Stimulated activated CD4-positive, alpha-beta T cell treated with anti-CD3 and anti-CD28 coated beads, TNF-alpha, amount 100 ng/mL, for 48 hours (primary cell): ENCODE results near the gene TMED9.

Experiments
- DNase-seq, 3 donors: peaks; one replicate each; pipeline ENCODE4 v3.0.0-alpha.2; 2020; ENCODE audit warnings: low read depth in 3 of 3

The TMED9 gene

DNA sequence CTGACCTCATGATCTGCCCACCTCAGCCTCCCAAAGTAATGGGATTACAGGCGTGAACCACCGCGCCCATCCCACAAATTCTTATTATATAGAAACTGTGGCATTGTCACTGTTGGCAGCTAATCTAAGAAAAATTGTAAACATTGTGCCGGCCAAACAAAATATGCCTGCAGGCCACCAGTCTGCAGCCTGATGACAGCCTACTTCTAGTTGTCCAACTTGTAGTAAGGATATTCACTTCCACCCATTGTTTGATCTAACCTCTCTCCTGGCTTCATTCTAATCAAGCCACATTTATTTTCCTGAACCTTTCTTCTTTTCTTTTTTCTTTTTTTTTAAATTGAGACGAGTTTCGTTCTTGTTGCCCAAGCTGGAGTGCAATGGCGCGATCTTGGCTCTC is 13.7 kb upstream of the TMED9 start:
- DNase-seq: no peak

DNA sequence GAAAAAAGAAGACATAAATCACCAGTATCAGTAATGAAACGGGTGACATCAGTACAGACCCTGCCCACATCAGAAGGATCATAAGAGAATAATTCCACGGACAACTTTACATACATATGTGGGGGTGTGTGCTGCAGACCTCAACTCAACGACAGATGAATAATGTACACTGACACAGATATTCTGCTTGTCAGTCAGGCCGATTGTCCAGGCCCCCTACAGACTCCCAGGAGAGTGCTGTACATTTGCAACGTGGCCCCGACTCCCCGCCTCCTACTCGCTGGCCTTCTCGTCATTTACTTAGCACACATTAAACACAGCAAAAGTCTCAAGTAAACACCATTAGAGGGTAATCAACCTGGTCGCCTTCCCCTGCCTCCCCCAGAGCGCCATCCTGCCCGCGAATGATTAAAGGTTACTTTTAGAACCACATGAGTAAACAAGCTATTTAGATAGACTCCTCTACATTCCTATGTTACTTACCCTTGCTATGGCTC is 3.5 kb upstream of the TMED9 start:
- no peak for DNase-seq

DNA sequence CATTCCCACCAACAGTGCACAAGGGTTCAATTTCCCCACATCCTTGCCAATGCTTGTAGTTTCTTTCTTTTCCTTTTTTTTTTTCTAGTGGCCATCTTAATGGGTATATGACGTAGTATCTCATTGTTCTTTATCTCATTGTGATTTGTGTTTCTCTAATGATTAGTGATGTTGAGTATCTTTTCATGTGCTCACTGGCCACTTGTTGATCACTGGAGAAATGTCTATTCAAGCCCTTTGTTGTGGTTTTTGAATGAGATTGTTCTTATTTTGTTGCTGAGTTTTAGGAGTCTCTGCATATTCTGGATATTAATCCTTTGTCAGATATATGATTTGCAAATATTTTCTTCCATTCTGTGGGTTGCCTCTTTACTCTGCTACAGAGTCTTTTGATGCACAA is 1.6 kb upstream of the TMED9 start:
- DNase-seq: no peak

DNA sequence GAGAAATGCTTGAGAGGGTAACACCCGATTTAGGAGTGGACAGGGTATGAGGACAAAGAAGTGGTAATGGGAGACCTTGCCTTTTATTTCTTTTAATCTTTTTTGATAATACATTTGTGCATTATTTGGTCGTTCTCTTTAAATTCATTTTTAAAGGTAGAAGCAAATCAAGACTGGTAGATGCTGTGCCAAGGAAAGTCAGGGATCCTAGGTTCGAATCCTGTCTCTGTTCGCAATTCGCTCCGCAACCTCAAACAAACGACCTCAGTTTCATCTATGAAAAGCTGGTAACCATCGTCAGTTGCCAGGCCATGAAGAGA is 353 bp upstream of the TMED9 start:
- DNase-seq: no peak

DNA sequence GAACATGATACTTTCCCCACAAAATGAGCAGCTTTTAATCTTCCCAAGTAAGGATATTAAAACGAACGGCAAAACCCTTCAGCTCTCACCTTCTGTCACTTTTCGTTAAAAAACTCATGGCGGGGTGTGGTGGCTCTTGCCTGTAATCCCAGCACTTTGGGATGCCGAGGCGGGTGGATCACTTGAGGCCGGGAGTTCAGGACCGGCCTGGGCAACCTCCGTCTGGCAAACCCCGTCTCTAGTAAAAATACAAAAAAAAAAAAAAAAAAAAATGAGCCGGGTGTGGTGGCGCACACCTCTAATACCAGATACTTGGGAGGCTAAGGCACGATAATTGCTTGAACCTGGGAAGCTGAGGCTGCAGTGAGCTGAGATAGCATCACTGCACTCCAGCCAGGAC is 902 bp downstream of the TMED9 start:
- no peak for DNase-seq

DNA sequence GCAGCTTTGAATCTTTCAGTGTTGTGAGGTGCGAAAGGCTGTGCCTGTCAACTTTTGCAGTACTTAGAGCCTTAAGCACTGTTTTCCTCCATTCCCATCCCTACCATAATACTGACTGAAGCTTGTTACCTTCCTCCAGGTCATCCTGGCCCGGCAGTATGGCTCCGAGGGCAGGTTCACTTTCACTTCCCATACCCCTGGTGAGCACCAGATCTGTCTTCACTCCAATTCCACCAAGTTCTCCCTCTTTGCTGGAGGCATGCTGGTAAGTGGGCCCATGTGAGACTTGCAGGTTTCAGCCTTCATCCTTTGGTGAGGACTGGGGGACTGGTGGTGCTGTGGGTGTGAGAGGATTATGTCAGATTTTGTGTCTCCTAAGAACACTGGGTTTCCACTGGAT is 1.5 kb downstream of the TMED9 start:
- DNase-seq: no peak

DNA sequence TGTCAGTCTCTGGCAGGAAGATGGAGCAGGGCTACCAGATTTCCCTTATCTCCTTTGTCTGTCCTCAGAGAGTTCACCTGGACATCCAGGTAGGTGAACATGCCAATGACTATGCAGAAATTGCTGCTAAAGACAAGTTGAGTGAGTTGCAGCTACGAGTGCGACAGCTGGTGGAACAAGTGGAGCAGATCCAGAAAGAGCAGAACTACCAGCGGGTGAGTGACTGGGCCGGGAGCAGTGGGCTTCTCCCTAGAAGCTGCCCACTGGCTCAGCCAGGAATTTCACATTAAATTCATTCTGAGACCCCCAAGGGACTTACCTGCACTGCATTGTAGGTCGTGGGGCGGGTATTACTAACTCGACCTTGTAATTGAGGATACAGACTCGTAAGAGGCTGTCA is 2.1 kb downstream of the TMED9 start:
- no peak for DNase-seq

DNA sequence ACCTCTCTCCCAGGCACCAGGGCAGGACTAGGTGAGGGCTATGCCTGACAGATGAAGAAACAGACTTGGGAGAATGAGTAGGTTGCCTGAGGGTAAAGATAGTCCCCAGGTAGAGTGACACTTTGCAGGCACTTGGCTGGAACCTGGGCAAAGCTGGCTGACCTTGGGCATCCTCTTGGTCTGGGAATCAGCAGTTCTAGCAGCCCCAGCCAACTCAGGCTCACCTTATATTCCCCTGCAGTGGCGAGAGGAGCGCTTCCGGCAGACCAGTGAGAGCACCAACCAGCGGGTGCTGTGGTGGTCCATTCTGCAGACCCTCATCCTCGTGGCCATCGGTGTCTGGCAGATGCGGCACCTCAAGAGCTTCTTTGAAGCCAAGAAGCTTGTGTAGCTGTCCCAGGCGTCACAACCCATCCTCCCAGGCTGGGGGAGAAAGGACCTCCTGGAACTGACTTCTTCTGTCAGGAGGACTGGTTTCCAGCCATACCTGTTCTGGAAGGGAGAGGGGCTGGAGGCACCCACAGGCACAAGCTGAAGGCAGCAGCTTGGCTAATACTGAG is 3.1 kb downstream of the TMED9 start:
- no peak for DNase-seq

DNA sequence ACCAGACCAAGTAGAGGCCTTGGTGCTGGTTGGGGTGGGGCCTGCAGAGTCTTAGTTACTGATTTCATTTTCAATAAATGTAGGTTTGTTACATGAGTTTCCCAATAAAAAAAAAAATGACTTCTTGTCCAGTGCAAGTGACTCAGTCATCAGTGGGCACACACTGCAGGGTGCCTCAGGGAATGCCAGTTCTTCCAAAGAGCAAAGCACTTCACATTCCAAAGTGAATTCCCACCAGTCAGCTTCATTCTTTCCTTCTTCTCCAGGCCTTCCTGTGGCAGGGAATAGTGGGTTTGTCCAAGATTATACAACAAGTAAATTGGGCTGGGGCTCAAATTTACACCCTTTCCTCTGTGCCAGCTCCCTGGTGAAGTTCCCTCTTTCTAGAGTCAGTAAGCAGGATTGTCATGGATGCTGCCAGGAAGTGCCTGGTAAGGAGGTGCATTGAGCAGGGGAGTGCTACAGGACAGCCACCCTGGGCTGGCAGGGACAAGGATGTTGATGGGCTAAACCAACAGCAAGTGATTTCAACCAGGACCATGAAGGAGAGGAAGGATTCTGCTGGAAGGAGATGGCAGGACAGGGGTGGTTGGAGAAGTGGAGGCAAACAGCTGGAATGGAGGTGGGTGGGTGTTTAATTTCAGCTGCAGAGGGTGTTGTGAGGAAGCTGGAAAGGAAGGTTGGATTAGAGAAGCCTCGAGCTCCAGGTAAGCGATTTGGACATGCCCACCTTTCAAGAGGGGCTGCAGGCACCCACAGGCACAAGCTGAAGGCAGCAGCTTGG is 4.2 kb downstream of the TMED9 start:
- no peak for DNase-seq

DNA sequence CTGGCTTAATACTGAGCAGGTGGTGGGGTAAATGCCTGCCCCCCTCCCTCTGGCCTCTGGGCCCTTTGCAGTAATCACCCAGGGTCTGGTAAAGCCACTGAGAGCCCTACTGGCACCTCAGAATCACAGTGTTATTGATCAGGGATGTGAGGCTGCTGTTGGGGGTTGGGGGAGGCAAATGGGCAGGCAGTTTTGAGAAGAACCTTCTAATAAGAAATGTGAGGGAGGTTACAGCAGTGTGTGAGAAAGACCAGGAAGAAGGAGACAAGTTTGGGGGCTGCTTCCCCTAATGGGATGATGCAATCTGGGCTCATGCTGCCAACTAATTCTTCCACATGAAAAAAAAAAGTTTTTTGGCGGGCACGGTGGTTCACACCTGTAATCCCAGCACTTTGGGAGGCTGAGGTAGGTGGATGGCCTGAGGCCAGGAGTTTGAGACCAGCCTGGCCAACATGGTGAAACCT is 4.8 kb downstream of the TMED9 start:
- no peak for DNase-seq

DNA sequence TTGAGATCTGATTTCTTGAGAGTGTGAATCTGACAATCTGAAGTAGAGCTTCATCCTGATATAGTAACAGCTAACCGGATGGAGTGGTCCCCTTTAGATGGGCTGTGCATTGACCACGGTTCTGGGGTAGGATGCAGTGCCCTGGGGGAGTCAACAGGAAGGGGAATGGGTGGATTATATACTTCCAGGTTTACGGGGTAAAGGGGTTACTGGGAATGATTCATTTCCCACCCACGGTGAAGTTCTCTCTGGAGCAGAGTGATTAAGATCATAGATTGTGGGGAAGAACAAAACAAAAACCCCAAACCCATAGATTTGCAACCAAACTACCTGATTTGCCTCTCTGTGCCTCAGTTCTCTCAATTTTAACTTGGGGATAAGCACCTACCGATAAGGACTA is 6.5 kb downstream of the TMED9 start:
- DNase-seq: no peak

DNA sequence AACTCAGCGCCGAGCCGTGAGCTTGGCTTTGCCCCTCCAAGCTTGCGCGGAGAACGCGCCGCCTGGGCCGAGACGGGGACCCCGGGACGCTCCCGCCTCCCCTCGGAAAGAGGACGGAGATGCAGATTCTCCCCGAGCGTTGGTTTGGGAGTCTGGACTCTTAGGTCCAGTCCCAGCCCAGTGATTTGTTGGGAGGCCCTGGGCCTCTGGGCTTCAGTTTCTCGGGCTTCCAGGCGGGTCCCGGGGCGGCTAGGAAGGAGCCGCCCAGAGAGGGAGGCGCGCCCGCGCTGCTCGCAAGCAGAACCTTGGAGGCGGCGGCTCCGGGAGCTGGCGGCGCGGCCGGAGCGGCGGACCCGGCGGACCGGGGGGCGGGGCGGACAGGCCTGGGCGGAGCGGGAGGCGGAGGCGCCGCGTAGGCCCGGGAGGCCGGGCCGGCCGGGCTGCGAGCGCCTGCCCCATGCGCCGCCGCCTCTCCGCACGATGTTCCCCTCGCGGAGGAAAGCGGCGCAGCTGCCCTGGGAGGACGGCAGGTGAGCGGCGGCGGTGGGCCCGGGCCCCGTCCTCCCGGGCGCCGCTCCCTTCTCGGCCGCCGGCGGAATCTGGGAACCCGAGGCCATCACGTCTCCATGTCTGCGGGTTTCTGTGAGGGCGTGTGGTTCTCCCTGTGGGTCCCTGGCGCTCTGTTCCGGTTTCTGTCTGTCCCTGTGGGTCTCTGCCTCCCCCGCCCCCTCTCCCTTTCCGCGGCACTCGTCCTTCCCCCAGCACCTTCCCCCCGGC is 7.9 kb downstream of the TMED9 start, which contains the start of gene B4GALT7:
B4GALT7 (plus strand) TSS at position 402 of the 777 bp plus-strand sequence; CDS start at position 481, 79 bp downstream.
- peak; percentile 75 to 86 (median 75) for DNase-seq

DNA sequence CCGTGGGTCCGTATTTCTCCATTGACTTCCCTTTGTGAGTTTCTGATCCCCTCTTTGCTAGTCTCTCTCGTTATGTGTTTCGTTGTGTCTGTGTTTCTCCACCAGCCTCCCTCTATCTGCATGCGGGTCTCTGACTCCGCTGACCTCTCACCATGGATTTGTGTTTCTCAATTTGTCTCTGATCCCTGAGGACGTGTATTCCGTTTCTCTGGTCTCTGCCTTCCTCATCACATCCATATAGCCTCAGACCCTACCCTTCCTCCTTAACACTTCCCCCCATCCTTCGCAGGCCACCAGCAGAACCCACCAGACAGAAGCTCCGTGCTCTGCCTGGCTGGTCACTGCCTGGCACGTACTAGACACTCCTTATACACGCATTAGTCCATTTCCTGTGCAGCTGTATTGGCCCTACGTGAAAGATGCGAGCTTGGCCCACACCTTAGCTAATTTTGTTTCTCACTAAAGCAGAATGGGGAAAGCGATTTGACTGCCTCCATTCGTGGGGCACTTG is 8.6 kb downstream of the TMED9 start:
- DNase-seq: no peak

DNA sequence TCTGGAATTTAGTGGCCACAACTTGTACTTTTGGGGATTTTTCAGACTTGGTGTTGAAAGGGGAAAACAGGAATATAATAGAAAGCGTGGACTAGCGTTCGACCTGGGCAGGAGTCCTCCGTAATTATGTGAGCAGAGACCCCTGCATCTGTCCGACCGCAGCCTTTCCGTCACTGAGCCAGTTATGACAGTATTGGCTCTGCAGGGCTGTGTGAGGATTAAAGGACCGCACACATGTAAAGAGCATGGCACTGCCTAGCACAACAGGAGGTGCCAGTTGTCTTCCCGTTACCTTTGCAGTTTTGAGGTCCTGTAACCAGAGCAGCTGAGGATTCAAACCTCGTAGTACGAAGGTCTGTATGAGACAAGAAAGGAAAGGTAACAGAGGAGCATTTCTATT is 9.1 kb downstream of the TMED9 start:
- DNase-seq: no peak

DNA sequence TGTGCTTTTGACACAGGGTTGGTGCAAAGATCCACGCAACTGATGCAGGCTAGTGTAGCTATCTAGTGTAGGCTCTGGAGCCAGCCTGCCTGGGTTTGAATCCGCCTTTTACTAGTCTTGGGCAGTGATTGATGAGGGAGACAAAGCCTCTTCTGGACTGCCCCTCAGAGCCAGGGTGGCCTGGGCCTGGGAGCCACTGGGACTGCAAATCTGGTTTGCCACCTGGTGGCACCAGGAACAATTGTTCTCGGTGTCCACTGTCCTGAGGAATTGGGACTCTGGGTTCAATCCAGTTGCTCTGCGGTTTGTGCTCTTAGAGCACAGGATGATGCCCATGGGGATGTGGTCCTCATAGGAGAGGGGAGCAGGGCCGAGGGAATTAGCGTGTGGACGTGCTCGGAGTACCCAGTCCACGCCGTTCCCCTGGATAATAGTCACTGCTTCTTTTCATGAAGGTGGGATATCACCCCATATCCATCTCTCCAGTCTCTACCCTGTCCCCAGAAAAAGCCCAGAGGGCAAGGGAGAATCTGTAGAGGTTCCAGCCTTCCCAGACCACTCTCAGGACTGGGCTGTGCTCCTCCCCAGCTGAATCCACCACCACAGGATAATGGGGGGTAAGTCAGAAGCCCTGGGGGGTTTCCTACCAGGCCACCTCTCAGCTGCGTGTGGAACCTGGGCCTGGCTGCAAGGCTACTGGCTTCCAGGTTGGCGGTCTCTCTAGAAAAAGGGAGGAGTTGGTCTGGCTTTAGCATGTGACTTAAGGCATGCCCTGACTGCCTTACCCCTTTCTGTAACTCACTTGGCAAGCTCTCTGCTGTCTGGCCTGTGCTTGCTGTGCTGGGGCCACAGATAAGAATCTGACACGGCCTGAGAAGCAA is 9.8 kb downstream of the TMED9 start:
- DNase-seq: no peak

DNA sequence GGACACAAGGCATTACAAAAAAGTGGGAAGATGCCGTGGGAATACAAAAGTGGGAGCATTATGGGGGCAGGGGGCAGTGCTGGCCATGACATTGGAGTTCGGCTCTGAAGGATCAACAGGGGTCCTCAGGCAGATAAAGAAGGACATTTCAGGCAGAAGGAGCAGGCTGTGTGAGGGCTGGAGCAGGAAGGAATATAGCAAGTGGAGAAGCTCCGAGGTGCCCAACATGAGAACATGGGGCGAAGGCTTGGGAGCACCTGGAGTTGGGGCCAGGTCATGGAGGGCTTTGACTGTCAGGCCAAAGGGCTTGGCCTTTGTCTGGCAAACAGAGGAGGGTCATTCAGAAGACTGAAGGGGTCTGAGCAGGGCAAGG is 10.4 kb downstream of the TMED9 start:
- DNase-seq: no peak

DNA sequence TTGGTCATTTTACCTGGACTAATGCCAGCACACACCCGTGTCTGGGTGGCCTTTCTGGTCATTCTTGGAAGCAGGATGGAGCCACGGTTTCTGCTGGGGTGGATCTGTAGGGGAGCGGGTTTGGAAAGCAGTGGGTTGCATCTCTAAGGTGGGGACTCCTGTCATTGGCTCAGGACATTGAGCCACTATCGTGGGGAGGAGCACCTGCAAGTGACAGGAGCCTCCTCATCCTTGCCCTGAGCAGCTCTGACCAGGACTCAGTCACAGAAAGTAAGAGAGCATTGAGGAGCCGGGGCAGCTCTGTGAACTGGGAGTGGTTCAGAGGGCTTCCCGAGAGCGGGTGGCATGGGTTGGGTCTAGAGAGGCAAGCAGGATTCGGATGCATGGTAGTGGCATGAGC is 11.6 kb downstream of the TMED9 start:
- no peak for DNase-seq

DNA sequence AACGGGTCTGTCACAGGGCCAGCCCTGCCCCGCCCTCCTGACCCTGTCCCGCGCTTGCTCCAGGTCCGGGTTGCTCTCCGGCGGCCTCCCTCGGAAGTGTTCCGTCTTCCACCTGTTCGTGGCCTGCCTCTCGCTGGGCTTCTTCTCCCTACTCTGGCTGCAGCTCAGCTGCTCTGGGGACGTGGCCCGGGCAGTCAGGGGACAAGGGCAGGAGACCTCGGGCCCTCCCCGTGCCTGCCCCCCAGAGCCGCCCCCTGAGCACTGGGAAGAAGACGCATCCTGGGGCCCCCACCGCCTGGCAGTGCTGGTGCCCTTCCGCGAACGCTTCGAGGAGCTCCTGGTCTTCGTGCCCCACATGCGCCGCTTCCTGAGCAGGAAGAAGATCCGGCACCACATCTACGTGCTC is 12.1 kb downstream of the TMED9 start:
- DNase-seq: no peak

DNA sequence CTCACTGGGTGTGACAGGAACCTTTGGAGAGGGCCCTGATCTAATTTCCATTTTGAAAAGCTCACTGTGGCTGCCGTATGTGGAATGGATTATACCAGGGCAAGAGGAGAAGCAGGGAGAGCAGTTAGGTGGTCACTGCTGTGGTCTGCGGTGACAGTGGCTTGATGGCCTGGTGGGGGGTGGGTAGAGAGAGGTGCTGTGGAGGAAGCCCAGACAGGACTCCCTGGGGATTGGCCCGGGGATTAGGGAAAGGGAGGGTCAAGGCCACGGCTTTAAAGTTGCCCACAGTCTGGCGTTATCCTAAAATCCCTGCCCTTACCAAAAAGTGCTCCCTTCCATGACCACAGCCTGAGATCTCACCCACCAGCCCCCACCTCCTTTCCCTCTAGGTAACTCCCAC is 12.7 kb downstream of the TMED9 start:
- DNase-seq: no peak

DNA sequence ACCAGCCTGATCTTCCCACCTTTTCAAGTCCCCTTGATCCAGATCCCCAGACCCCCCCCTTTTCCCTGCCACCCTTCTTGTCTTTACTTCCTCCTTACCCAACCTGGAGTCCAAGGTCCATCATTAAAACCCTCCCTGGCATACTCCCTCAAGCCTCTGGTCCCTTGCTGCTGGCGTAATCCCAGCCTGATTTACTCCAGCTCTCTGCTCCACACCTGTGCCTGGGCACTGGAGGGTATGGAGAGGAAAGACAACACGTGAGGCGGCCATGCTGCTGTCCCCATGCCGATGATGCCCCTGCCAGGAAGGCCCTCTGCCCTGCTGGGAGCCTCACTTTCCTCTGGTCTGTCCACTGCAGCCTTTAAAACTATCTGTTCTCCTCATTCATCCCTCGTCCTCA is 13.1 kb downstream of the TMED9 start:
- DNase-seq: no peak

DNA sequence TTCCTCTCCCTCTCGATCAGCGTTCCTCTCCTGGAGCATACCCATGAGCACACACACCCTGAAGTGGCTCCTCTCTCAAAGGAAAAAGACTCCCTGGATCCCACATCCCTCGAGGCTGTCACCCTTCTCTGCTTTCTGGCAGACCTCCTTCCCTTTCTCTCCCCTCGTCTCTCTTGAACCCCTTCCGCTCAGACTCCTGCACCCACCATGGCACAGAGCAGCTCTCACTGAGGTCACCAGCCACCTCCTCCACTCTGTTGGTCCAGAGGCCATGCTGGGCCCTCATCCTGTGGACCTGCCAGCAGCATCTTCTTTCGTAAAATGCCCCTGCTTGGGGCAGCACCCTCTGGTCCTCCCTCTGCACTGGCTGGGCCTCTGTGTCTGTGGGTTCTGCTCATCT is 13.7 kb downstream of the TMED9 start:
- no peak for DNase-seq
